Stimulated activated CD8-positive, alpha-beta memory T cell treated with anti-CD3 and anti-CD28 coated beads, Interleukin-7, amount 100 ng/mL, for 24 hours (primary cell): ENCODE results near the gene ASB16.
"Not testable (repeated sequence)": the region's sequence is repeated elsewhere in the genome, so short reads cannot be mapped to it uniquely, and the experiment has no call there.

Experiments used
- DNase-seq: peaks from one replicate; pipeline ENCODE4 v3.0.0-alpha.2; 2020; ENCODE audit warnings: low read depth

ASB16 gene

DNA sequence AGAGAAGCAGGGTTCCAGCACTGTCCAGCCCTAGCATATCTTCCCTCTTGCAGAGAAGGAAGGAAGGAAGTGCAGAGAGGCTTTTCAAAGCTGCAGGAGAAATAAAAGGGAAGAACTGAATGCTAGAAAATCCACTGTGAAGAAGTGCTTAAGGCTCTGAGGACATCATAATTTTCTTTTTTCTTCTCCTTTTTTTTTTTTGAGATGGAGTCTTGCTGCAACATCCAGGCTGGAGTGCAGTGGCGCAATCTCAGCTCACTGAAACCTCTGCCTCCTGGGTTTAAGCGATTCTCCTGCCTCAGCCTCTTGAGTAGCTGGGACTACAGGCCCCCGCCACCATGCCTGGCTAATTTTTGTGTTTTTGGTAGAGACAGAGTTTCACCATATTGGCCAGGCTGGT lies 21.4 kb upstream of the ASB16 start:
- not testable (repeated sequence) for DNase-seq

- DNase-seq = no peak
Observed at GRCh38 chr17:44149750-44150329, 20.7 kb upstream of the ASB16 start.

- DNase-seq = no peak
Observed at GRCh38 chr17:44152875-44153274, 17.6 kb upstream of the ASB16 start.

DNA sequence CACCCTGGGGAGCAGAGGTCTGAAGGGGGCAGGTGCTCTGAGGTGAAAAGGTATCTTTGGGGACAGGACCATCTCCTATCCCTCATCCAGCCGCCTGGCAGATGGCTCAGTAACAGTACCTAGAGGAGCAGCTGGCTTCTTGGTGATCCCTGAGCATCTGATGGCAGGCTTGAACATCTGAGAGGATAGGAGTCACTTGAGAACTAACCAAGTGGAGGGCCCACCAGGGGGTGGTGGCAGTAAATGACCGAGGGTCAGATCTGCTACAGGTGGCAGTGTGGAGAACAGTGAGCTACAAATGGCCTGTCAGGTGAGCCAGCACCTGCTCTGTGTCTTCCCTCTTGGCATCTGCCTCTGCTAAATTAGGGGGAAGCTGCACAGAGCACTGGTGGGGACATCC lies 15.0 kb upstream of the ASB16 start:
- no peak for DNase-seq

DNA sequence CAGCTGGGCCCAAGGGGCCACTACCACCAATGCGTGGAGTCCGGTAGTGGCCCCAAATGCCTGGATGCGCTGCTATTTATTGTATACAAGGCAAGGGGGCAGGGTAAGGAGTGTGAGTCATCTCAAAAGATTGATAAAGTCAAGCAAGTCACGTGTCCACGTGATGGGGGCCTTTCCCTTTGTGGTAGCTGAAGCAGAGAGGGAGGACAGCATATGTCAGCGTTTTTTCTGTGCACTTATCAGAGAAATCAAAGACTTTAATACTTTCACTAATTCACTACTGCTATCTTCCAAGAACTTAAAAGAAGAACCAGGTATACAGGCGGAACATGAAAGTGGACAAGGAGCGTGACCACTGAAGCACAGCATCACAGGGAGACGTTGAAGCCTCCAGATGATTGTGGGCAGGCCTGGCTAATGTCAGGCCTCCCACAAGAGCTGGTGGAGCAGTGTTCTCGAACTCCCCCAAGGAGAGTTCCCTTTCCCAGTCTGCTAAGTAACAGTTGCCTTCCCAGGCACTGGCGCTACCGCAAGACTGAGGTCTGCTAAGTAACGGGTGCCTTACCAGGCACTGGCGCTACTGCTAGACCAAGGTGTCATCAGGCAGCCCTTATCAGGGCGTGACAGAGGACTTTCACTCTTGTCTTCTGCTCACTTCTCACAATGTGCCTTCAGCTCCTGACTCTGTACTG lies 10.8 kb upstream of the ASB16 start:
- DNase-seq = peak; percentile 12

- DNase-seq = no peak
Observed at GRCh38 chr17:44164476-44164875, 6.0 kb upstream of the ASB16 start.

- no peak for DNase-seq
Observed at GRCh38 chr17:44167181-44167861, 3.2 kb upstream of the ASB16 start.

DNA sequence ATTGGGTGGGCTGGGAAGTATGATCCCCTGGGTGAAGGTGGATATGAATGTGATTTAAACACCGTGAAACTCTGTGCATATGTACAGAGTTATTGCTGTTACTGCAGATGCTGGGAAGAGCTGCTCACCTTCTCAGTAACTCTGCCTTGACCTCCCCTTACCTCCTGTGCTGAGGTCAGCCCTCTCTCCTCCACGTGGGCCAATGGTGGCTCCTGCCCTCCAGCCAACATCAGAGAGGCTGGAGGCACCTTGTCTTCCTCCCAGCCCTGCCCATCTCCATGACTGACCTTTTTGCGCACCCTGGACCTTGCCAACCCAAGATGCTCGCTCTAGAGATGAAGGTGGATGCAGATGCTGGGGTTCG lies 387 bp upstream of the ASB16 start:
- DNase-seq = no peak

GRCh38 chr17:44171931-44172455 lies 1.5 kb downstream of the ASB16 start:
- DNase-seq = no peak

DNA sequence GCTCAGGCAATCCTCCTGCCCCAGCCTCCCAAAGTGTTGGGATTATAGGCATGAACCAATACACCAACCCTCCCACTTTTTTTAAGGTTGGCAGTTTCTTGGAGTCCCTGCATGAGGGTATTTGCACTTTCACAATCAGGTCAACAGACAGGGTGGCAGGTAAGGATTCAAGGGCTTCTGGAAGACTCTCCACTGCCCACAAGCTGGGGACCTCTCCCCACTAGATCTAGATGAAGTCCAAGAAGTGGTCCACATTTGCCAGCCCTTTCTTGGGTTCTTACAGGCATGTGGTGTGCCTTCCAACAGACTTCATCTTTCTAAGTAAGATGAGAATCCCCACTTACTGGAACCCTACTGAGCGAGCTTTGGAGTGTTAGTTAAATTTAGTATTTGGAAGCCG lies 3.9 kb downstream of the ASB16 start:
- no peak for DNase-seq

DNA sequence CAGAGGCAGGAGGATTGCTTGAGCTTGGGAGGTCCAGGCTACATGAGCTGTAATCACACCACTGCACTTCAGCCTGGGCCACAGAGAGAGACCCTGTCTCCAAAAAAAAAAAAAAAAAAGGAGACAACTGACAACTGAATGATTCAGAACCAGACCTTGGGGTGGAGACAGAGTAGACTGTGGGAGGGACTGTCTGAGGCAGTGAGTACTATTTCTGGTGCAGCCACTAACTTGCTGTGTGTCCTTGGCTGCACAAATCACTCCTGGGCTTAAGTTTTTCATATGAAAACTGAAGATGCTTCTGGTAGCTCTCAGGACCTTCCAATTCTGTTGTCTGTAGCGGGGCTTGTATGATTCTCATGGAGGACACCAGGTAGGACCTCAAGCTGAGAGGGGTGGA lies 5.8 kb downstream of the ASB16 start:
- DNase-seq = no peak

DNA sequence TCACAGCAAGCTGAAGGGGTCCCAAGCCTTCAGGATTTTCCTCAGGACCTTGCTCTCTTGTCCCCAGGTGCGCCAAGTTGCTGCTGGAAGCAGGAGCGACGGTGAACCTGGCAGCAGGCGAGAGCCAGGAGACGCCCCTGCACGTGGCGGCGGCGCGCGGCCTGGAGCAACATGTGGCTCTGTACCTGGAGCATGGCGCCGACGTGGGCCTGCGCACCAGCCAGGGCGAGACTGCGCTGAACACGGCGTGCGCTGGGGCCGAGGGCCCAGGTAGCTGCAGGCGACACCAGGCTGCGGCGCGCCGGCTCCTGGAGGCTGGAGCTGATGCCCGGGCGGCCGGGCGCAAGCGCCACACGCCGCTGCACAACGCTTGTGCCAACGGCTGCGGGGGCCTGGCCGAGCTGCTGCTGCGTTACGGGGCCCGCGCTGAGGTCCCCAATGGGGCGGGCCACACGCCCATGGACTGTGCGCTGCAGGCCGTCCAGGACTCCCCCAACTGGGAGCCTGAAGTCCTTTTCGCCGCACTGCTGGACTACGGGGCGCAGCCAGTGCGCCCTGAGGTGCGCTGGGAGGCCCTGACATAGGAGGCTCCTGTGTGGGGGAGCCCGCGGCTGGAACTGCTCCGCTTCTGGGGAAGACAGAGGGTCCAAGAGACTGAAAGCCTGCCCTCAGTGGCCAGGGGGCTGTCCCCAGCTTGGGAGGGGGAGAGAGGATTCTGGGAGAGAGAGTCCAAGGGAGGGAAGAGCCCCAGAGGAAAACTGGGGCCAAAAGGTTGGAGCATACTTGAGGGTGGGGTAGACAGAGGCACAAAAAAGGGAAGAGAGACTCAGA lies 6.4 kb downstream of the ASB16 start:
- DNase-seq = no peak

DNA sequence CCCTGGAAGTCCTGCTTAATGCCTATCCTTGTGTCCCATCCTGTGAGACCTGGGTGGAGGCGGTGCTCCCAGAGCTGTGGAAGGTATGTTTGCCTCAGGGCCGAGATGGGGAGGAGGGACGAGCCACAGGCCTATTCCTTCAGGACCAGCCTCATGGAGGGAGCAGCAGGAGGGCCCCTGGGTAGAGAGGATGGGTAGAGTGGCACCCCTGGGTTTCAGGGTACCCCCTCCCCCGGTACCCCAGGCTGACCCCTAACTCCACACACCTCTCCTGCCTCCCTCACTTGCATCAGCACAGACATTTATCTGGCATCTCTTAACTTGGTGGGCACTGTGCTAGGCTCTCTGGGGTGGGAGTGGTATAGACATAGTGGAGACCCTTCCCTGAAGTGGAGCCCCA lies 7.1 kb downstream of the ASB16 start:
- no peak for DNase-seq

GRCh38 chr17:44178133-44178532 lies 7.6 kb downstream of the ASB16 start:
- no peak for DNase-seq

DNA sequence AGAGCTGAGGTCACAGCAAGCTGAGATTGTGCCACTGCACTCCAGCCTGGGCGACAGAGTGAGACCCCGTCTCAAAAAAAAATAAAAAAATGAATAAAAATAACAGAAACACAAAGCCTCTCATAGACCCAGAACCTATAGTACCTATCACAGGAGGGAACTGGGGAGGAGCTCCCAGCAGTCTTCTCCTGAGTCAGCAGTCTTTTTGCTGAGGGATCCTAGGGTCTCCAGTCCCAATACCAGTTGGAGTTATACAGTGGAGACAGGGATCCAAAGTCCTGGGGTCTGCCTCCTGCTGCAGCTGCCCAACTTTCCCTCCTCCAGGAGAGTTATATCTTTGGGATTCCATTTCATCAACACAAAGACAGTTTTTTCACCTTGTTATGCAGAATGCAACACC lies 12.5 kb downstream of the ASB16 start:
- no peak for DNase-seq

DNA sequence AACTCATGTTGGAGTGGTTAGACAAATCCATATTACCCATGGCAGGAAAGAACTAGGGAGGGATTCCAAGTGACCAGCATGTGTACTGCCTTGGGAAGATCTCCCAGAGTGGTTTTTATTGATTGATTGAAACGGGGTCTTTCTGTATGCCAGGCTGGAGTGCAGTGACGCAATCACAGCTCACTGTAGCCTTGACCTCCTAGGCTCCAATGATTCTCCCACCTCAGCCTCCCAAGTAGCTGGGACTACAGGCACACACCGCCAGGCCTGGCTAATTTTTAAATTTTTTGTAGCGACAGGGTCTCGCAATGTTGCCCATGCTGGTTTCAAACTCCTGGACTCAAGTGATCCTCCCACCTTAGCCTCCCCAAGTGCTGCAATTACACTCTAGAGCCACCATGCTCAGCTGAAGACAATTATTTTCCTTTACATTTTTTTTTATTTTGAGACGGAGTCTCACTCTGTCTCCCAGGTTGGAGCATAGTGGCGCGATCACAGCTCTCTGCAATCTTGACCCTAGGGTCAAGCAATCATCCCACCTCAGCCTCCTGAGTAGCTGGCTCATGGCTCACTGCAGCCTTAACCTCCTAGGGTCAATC lies 13.8 kb downstream of the ASB16 start:
- no peak for DNase-seq

DNA sequence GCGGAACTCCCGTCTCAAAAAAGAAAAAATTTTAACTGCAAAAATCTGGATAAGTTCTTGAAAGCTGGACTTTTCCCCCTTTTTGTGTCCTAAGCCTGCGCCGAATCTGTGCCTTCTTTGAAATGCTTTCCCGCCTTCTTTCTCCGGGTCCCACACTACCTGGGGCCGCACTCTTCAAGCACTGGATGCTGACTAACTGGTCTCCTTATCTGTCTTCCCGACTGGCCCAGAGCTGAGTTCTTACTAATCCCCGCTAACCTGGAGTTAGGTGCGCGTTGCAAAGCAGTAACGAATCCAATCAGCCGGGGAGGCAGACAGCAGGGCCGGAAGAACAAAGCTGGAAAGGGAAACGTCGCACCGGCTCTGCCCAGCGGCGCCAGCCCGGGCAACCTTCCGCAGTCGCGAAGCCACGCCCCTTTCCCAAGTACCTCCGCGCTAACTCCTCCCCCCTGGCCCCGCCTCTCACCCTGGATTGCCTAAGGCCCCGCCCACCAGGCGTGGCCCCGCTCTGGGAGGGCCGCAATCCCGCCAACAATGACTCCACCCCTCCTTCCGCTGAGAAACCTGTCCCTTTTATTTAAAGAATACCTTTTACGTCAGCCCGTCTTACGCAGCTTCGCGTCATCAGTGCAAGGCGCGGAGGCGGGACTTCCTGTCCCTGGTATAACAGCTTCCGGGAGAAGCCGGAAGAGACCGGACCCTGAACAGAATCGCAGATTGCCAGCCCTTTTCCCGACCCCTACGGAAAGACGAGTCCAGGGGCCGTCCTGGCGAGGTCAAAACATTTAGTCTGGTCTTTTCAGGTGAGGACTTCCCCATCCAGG lies 16.0 kb downstream of the ASB16 start, which contains the start of gene TMUB2:
Gene TMUB2 (plus strand): TSS at position 666 of the 824 bp plus-strand sequence. CDS start 737 bp downstream, outside the sequence.
- peak; percentile 98 for DNase-seq

- DNase-seq = peak; percentile 63
Observed at GRCh38 chr17:44187131-44187899, 16.8 kb downstream of the ASB16 start.

DNA sequence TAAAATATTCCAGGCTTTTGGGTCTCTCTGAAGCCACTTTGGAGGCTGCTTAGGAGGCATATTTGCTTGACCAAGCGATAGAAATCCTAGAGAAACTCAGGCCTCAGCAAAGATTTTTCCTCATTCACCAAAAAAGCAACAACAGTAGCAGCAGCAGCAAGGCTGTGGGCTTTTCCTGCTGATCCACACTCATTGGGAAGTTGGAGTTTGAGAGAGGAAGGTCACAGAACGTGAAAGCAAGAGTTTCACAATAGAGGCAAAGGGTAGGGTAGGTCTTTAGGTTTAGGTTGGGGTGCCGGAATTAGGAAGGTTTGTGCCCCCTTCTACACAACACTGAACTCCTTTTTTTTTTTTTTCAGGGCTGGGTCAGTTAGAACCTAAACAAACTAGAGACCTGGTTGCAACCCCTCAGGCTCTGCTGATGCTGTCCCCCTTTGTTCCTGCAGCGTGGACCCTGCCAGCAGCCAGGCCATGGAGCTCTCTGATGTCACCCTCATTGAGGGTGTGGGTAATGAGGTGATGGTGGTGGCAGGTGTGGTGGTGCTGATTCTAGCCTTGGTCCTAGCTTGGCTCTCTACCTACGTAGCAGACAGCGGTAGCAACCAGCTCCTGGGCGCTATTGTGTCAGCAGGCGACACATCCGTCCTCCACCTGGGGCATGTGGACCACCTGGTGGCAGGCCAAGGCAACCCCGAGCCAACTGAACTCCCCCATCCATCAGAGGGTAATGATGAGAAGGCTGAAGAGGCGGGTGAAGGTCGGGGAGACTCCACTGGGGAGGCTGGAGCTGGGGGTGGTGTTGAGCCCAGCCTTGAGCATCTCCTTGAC lies 18.3 kb downstream of the ASB16 start:
- no peak for DNase-seq
